ENCODE results near the gene VPS35.

DNA sequence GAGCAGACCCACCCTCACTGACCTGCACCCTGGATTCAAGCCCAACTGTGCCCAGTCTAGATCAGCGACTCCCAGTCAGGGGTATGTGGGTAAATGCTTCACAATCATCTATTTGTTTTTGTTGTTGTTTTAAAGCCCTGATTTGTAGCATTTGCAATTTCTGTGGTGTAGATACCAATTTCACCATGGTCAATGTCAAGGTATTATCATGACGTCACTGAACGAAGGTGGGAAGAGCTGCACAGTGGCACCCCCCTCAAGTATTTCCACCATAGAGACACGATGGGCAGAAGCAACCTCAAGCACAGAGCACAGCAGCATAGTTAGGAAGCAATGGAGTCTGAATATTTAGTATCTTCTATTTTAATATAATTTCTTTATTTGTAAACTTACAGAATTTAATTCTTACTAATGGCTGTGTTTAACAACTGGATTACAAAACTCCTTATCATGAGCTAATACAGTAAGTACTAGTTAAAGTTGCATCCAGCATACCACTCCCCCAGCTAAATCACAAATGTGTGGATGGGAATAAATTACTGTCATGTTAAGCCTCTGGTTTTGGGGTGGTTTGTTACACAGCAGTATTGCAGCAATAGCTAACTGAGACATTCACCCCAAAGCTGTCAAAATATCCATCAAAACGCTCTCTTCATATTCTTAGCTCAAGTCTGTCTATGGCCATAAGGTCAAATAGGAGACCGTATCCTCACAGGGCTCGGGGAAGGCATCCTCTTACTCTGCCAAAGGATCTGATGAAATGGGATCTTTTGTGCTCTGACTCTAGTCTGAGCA lies 26.0 kb upstream of the VPS35 start:
- TF ChIP-seq, protein P1, sequence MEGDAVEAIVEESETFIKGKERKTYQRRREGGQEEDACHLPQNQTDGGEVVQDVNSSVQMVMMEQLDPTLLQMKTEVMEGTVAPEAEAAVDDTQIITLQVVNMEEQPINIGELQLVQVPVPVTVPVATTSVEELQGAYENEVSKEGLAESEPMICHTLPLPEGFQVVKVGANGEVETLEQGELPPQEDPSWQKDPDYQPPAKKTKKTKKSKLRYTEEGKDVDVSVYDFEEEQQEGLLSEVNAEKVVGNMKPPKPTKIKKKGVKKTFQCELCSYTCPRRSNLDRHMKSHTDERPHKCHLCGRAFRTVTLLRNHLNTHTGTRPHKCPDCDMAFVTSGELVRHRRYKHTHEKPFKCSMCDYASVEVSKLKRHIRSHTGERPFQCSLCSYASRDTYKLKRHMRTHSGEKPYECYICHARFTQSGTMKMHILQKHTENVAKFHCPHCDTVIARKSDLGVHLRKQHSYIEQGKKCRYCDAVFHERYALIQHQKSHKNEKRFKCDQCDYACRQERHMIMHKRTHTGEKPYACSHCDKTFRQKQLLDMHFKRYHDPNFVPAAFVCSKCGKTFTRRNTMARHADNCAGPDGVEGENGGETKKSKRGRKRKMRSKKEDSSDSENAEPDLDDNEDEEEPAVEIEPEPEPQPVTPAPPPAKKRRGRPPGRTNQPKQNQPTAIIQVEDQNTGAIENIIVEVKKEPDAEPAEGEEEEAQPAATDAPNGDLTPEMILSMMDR (IDR thresholded peaks at IDR 0.05 in 4 of 5, conservative IDR thresholded peaks at IDR 0.05 in 1 of 5), result no peak
- no peak for TF ChIP-seq POLR2A (IDR thresholded peaks at IDR 0.05)

All from gastrocnemius medialis (tissue), 4 donors.